MG63 (cell line): ENCODE measurements around the gene LPGAT1. TPM values are rescaled to one million over a fixed set of nuclear protein-coding genes. Genes with fewer than 3 reads are reported as not detected.

Experiments
- DNase-seq: peaks from one replicate; pipeline ENCODE4 v3.0.0-alpha.2; 2020
- H3K27me3 ChIP-seq: fragments of 250-450 bp; sonication (Bioruptor Pico); 2 replicates; pipeline ENCODE4 v1.5.1; 2020; ENCODE audit warnings: mild to moderate bottlenecking, moderate library complexity
- H3K36me3 ChIP-seq: fragments of 250-450 bp; sonication (Bioruptor Pico); 2 replicates; pipeline ENCODE4 v1.5.1; 2020; ENCODE audit warnings: mild to moderate bottlenecking, moderate library complexity
- H3K4me3 ChIP-seq: fragments of 250-450 bp; sonication (Bioruptor Pico); 2 replicates; pipeline ENCODE4 v1.5.1; 2020; ENCODE audit warnings: mild to moderate bottlenecking, moderate library complexity
- H3K9me3 ChIP-seq: fragments of 250-450 bp; sonication (Bioruptor Pico); 2 replicates; pipeline ENCODE4 v1.5.1; 2020; ENCODE audit warnings: mild to moderate bottlenecking, moderate library complexity
- total RNA-seq: library from RNA; depleted of rRNA; stranded (reverse); fragments of >200 nt; shearing (Covaris generic); gene quantifications from 2 replicates; pipeline ENCODE4 v1.2.3, GENCODE V29; 2014; ENCODE audit warnings: low replicate concordance

LPGAT1 gene
- total RNA-seq, 1 experiment from 2014 or later, result 17.9 TPM

DNA sequence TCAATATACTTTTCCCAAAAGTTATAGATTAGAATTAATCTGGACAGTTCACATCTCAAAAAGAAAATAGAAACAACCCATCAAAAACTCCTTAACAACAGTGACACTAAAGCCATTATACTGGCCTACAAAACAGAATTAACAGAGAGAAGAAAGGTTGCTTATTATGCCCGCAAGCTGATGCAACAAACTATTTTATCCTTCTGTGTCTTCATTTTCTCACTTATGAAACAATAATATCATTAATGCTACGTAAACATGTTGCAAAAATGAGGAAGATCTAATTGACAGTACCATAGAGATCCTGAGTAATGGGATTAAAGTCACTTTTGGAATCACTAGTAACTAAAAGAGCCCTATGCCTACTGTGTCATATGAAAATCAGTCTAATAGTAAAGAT lies 32.6 kb downstream of the LPGAT1 start:
- H3K27me3 ChIP-seq, result no peaks in the 10 kb centered on the region
- H3K36me3 ChIP-seq, result peaks cover 32% of the 10 kb centered on the region
- DNase-seq, result no peak
- H3K4me3 ChIP-seq, result no peak overlapping the region
- peaks cover 13% of the 10 kb centered on the region for H3K9me3 ChIP-seq

DNA sequence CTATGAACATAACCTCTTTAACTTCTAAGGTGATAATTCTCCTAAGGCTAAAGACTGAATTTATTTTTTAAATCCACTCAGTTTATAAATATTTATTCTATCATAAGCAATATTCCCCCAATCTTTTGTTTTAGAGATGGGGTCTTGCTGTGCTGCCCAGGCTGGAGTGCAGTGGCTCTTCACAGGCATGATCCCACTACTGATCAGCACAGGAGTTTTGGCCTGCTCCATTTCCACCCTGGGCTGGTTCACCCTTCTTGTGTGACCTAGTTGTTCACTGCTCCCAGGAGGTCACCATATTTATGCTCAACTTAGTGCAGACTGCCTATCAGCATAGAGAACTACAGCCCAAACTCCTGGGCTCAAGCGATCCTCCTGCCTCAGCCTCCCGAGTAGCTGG lies 38.6 kb downstream of the LPGAT1 start:
- Histone ChIP-seq H3K4me3 (no peak overlapping the region), H3K27me3 (no peaks in the 10 kb centered on the region), H3K9me3 (no peaks in the 10 kb centered on the region), H3K36me3 (peaks cover 32% of the 10 kb centered on the region)
- DNase-seq, result no peak

DNA sequence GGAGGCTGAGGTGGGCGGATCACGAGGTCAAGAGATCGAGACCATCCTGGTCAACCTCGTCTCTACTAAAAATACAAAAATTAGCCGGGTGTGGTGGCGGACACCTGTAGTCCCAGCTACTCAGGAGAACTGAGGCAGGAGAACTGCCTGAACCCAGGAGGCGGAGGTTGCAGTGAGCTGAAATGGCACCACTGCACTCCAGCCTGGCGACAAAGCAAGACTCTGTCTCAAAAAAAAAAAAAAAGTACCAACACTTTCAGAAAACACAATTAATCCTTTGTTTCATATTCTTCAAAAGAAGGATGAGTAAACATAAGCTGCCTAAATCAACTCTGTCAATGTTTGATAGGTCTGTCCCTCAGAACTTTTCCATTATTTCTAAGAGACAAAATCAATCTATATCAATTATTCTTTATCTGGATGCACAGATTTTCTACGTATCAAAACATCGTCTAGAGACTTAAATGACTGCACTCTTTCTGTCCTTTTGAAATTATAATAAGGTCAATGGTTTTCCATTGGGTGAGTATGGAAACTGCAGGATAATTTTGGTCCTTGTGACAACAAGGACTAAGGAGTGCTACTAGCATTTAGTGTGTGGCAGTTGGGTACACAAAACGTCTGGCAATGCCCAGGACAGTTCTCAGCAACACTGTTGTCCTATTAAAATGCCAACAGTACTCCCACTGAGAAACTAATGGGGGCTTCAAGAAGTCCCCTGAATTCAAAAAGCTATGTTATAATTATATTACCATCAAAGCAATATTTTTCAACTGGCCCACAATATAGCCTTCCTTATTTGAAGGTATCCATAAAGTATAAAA lies 40.7 kb downstream of the LPGAT1 start:
- Histone ChIP-seq H3K27me3 (no peaks in the 10 kb centered on the region), H3K4me3 (no peak overlapping the region), H3K36me3 (peaks cover 31% of the 10 kb centered on the region), H3K9me3 (no peaks in the 10 kb centered on the region)
- DNase-seq, result no peak

DNA sequence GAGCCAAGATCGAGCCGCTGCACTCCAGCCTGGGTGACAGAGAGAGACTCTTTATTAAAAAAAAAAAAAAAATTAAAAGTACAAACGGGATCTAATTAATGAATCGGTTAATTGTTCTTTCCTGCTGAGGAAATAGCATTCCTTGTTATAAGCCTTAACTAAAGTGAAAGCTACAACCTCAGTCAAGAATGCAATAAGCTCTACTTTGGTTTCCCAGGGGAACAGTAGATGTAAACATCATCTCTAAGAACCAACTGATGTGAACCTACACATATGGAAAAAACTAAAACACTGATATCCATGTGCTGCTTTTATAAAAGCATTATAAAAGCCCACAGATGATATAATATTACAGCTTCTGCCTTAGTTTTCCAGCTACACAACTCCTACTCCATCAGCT lies 41.9 kb downstream of the LPGAT1 start:
- H3K4me3 ChIP-seq, result no peak overlapping the region
- no peak for DNase-seq
- peaks cover 26% of the 10 kb centered on the region for H3K36me3 ChIP-seq
- no peaks in the 10 kb centered on the region for H3K27me3 ChIP-seq
- H3K9me3 ChIP-seq, result no peaks in the 10 kb centered on the region

DNA sequence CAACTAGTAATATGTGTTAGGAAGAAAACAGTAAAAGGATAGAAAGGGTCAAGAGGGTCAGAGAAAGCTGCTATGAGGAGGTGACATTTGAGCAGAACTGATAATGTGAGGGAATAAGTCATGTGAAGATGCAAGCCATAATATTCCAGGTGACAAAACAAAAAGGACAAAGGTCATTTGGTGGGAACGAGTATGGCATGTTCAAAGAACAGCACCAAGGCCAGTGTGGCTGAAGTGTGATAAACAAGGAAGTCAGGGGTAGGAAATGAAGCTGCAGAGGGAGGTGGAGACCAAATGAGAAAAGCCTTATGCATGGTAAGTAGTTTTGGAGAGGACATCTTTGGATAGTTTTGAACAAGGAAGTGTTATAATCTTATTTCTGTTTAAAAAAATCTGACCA lies 46.7 kb downstream of the LPGAT1 start:
- no peaks in the 10 kb centered on the region for H3K9me3 ChIP-seq
- H3K27me3 ChIP-seq, result no peaks in the 10 kb centered on the region
- peaks cover 16% of the 10 kb centered on the region for H3K36me3 ChIP-seq
- H3K4me3 ChIP-seq, result no peak overlapping the region
- no peak for DNase-seq

DNA sequence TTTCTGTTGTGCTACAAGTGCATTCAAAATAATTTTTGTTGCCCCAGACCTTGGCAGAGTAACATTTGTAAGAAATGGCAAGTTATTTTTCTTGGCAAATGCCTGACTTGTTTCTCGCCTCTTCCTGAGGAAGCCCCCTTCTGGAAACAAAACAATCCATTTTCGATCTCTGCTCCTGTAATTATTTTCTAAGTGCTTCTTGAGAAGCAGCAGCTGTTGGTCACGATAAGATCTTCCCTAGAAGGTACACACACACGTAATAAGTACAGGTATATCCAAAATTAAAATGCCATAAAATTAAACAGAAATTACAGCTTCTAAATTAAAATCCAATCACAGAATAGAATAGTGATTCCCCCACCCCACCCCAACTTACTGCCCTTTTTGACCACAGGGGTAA lies 47.3 kb downstream of the LPGAT1 start:
- H3K27me3 ChIP-seq, result no peaks in the 10 kb centered on the region
- H3K9me3 ChIP-seq, result no peaks in the 10 kb centered on the region
- no peak overlapping the region for H3K4me3 ChIP-seq
- H3K36me3 ChIP-seq, result peaks cover 19% of the 10 kb centered on the region
- no peak for DNase-seq

DNA sequence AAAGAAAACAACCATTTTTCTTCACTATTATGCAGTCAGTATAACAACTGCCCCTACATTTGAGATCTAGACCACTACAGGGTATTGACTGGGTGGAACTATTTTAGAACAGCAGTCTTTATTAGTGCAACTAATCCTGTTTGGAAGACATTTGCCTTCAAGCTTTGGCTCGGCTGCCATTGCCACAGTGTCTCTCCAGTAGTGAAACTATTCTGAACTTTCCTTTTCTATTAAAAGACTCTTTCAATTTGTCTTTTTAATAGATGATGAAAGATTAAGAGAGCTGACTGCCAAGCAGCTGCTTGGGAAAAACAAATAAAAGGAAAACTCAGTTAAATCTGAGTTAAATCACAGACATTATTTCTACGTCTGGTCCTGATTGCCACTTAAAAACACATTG lies 49.3 kb downstream of the LPGAT1 start:
- no peaks in the 10 kb centered on the region for H3K9me3 ChIP-seq
- DNase-seq, result no peak
- H3K4me3 ChIP-seq, result no peak overlapping the region

DNA sequence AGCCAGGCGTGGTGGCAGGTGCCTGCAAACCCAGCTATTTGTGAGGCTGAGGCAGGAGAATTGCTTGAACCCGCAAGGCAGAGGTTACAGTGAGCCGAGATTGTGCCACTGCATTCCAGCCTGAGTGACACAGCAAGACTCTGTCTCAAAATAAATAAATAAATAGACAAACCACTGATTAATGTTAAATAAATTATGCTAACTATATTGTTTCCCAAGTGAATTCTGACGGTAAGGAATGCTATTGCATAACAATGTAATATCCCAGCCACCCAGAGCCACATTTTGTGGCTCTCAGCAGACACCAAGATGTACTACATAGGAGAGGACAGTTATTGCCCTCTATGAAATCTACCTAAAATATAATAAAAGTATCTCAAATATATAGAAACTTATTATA lies 55.4 kb downstream of the LPGAT1 start:
- H3K27me3 ChIP-seq, result no peaks in the 10 kb centered on the region
- H3K9me3 ChIP-seq, result no peaks in the 10 kb centered on the region
- H3K36me3 ChIP-seq, result peaks cover 35% of the 10 kb centered on the region
- no peak for DNase-seq
- no peak overlapping the region for H3K4me3 ChIP-seq

More for the DNA sequence above, 49.3 kb downstream of the LPGAT1 start:
- no peaks in the 10 kb centered on the region for H3K27me3 ChIP-seq
- peaks cover 29% of the 10 kb centered on the region for H3K36me3 ChIP-seq

DNA sequence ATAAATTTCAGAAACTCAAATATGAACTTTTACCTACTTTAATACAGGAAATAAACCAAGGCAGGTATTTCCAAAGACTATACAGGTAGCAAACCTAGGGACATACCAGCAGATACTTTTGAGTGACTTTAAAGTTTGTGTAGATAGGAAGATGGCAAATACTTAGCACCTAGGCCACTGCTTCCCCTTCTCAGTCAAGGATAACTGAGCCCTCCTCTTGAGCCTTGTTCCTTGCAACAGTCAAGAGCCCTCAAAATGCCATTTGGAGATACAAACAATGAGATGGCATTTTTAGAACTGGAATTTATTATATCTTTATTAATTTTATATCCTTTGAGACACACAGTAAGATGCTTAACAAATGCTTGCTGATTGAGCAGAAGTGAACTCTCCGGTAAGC lies 65.9 kb downstream of the LPGAT1 start:
- Histone ChIP-seq H3K27me3 (no peaks in the 10 kb centered on the region), H3K9me3 (no peaks in the 10 kb centered on the region), H3K36me3 (peaks cover 11% of the 10 kb centered on the region), H3K4me3 (no peak overlapping the region)
- DNase-seq, result no peak

DNA sequence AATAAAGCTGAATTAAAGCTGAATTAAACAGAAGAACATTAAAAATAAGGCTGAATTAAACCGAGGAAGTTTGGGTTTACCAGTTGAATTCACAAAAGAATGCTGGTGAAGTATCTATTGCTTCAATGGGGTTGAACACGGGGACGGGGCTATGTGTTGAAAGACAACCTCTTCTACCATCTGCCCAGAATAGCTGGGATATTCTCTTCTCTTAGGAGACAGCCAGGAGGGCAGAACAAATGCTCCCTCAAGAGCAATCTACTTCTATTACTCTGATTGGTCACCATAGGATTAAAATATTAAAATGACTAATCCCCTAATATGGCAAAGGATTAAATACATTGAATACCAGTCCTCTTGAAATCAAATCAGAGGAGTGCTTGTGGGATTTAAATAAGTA lies 68.4 kb downstream of the LPGAT1 start:
- Histone ChIP-seq H3K36me3 (peaks cover 23% of the 10 kb centered on the region), H3K9me3 (0 out of 2 replicates have a peak, but pooled peaks cover 2% of the 10 kb centered on the region), H3K27me3 (no peaks in the 10 kb centered on the region), H3K4me3 (no peak overlapping the region)
- DNase-seq, result no peak

DNA sequence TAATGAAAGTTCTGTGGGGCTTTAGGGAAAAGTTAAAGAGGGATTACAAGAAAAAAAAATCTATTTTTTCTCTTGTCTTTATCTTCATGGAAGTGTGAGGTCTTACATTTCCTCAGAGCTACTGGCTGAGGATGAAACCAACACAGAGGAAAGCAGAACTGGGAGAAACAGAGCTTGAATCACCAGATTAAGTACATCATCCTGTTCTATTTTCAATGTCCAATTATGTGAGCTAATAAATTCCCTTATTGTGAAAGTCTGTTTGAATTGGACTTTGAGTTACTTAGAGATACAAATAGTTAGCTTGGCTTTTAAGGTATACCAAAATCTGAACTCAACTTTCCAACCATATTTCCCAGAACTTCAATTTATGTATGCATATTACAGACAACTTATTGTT lies 69.2 kb downstream of the LPGAT1 start:
- Histone ChIP-seq H3K27me3 (no peaks in the 10 kb centered on the region), H3K36me3 (peaks cover 20% of the 10 kb centered on the region), H3K9me3 (0 out of 2 replicates have a peak, but pooled peaks cover 2% of the 10 kb centered on the region), H3K4me3 (no peak overlapping the region)
- no peak for DNase-seq

DNA sequence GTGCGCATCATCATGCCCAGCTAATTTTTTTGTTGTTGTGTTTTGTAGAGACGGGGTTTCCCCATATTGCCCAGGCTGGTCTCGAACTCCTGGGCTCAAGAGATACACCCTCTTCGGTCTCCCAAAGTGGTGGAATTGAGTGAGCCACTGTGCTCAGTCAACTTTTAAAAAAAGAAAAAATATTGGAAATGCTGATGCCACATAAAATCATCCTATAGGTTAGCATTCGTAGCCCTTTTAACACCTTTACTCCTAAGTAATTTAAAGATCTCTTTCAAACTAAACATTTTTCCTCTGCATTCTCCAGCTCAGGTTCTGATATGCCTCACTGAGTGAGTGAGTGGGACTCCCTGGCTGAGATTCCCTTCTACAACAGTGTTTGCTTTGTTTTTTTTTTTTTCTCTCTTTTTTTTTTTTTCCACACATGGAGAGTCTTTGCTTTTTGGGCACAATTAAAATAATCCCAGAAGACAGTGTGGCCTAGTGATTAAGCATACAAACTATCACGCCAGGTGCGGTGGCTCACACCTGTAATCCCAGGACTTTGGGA lies 74.0 kb downstream of the LPGAT1 start:
- peaks cover 15% of the 10 kb centered on the region for H3K36me3 ChIP-seq
- H3K9me3 ChIP-seq, result 0 out of 2 replicates have a peak, but pooled peaks cover 2% of the 10 kb centered on the region
- DNase-seq, result no peak
- H3K4me3 ChIP-seq, result no peak overlapping the region
- H3K27me3 ChIP-seq, result no peaks in the 10 kb centered on the region

DNA sequence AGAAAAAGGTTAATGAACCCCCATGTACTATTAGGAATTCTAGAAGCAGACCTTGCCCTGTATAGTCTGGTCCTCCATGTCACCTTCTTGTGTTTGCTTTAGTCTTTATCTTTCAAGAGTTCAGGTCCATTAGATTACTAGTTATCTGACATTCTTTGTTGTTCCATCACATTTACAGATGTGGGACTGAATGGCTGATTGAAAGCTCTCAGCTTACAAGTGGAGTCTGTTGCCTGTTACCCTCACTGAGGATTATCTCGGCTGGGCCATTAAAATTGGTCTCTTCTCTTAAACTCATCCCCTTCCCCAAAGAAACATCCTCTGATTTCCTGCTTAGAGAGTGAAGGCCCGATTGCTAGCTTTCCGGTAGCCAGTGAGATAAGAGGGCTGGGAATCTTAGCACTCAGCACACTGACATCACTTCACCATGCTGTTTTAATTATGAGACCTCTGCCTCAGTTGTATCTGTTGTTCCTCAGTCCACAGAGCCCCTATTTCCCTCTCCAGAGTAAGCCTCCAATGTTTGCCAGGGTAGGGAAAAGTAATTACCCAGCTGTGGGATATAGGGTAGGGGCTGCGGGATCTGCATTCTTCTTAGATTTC lies 76.8 kb downstream of the LPGAT1 start:
- no peaks in the 10 kb centered on the region for H3K27me3 ChIP-seq
- no peak for DNase-seq
- no peaks in the 10 kb centered on the region for H3K9me3 ChIP-seq
- H3K4me3 ChIP-seq, result no peak overlapping the region
- H3K36me3 ChIP-seq, result peaks cover 26% of the 10 kb centered on the region

DNA sequence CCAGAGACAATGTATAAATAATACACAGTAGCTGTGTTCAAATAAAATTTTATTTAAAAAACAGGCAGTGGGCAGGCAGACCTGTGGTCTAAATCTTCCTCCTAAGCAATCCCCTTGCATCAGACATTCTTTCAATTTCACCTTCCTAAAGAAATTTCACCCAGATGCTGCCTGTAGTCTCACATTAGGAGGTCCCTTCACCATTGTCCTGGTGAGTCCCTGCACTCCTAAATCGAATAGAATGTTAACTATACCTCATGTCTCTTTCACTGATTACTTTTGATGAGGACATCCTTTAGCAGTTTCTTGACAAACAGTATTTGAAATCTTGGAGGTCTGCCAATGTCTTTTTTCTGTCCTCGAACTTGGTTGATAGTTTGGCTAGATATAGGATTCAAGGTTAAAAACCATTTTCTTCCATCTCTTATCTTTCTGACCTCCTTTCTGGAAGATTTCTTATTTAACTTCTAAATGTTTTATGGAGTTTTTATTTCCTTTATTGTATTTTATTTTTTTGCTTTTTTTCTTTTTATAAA lies 77.5 kb downstream of the LPGAT1 start:
- DNase-seq, result no peak
- peaks cover 22% of the 10 kb centered on the region for H3K36me3 ChIP-seq
- H3K9me3 ChIP-seq, result no peaks in the 10 kb centered on the region
- no peak overlapping the region for H3K4me3 ChIP-seq
- no peaks in the 10 kb centered on the region for H3K27me3 ChIP-seq

DNA sequence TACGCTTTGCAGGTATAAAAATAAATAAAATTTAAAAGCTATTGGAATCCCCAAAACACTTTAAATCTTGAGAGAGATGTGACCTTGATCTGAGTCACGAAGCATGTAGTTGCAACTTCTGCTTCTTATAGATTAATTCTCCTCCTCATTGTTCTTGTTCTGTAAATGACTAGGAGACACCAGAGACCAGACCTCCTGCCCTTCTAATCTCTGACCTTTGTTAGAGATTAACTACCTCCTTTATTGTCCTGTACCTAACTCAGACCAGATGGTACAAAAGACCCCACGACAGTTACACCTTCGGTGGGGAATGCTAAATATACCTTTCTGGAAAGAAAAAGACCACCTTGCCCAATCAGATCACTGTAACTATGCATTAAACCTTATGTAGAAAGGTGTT lies 78.2 kb downstream of the LPGAT1 start:
- no peaks in the 10 kb centered on the region for H3K9me3 ChIP-seq
- no peak for DNase-seq
- no peak overlapping the region for H3K4me3 ChIP-seq
- H3K36me3 ChIP-seq, result peaks cover 19% of the 10 kb centered on the region
- no peaks in the 10 kb centered on the region for H3K27me3 ChIP-seq

DNA sequence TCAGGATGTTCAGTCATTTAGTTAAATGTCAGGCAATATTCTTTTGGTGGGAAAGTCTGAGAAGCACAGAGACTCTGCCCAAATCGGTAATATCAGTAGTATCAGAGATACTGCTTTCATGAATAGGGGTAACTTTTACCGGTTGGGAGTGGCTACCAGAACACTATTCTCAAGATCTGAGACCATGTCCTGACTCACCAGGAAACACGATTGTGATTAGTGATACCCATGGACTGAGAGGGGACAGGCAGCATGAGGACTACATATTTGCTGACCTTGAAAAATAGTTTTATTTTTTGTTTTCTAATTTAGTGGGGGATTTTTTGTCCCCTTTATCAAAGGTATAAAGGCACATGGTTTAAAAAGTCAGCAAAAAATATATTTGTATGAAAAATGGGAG lies 79.1 kb downstream of the LPGAT1 start:
- Histone ChIP-seq H3K27me3 (no peaks in the 10 kb centered on the region), H3K36me3 (peaks cover 21% of the 10 kb centered on the region), H3K4me3 (no peak overlapping the region), H3K9me3 (no peaks in the 10 kb centered on the region)
- DNase-seq, result no peak

DNA sequence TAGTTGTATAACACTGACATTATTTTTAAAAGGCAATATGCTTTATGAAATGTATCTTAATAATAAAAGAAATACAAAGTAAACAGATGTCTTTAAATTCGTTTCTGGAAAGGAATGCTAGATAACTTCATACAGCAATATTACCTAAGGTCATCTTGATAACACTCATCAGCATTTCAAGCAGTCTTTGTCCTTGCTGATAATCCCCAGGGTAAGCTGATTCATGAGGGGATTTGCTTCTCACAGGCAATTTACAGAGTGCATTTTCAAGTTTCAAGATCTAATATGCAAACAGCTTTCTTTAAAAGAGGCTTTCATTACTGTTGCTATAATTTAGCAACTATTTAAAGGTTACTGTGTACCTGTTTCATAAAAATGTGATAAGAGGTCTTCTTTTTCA lies 80.0 kb downstream of the LPGAT1 start:
- Histone ChIP-seq H3K4me3 (no peak overlapping the region), H3K9me3 (no peaks in the 10 kb centered on the region), H3K36me3 (peaks cover 21% of the 10 kb centered on the region), H3K27me3 (no peaks in the 10 kb centered on the region)
- no peak for DNase-seq
